ENCODE results near the gene NFE2.
"Not testable (repeated sequence)": the region's sequence is repeated elsewhere in the genome, so short reads cannot be mapped to it uniquely, and the experiment has no call there.

NFE2 gene

GRCh38 chr12:54306925-54307741, 6.3 kb upstream of the NFE2 start:
- DNase-seq (ENCODE audit: low spot score): no peak

GRCh38 chr12:54304187-54304810, 3.5 kb upstream of the NFE2 start:
- DNase-seq (ENCODE audit: low spot score): no peak

GRCh38 chr12:54303640-54304039, 2.8 kb upstream of the NFE2 start:
- DNase-seq (ENCODE audit: low spot score): no peak

- DNase-seq (ENCODE audit: low spot score): no peak
These were observed 723 bp upstream of the NFE2 start for GRCh38 chr12:54301428-54302048.

GRCh38 chr12:54300225-54300731, 537 bp downstream of the NFE2 start:
- DNase-seq (ENCODE audit: low spot score): no peak

- DNase-seq (ENCODE audit: low spot score): no peak
These were observed 1.1 kb downstream of the NFE2 start for GRCh38 chr12:54299515-54300224.

GRCh38 chr12:54298904-54299303, 1.9 kb downstream of the NFE2 start:
- DNase-seq (ENCODE audit: low spot score): no peak

GRCh38 chr12:54296393-54297099, 4.3 kb downstream of the NFE2 start:
- no peak for DNase-seq (ENCODE audit: low spot score)

- no peak for DNase-seq (ENCODE audit: low spot score)
These were observed 5.8 kb downstream of the NFE2 start for GRCh38 chr12:54294953-54295566.

- DNase-seq (ENCODE audit: low spot score): peak; percentile 83
These were observed 6.5 kb downstream of the NFE2 start for GRCh38 chr12:54294152-54294952.

GRCh38 chr12:54292931-54293241, 7.9 kb downstream of the NFE2 start:
- DNase-seq (ENCODE audit: low spot score): no peak

- no peak for DNase-seq (ENCODE audit: low spot score)
These were observed 8.5 kb downstream of the NFE2 start for GRCh38 chr12:54292083-54292930.

GRCh38 chr12:54287261-54288157, 13.3 kb downstream of the NFE2 start:
- DNase-seq (ENCODE audit: low spot score): no peak

GRCh38 chr12:54286042-54287030, 14.5 kb downstream of the NFE2 start:
- no peak for DNase-seq (ENCODE audit: low spot score)

GRCh38 chr12:54285150-54286041, 15.4 kb downstream of the NFE2 start:
- DNase-seq (ENCODE audit: low spot score): no peak

- DNase-seq (ENCODE audit: low spot score): not testable (repeated sequence)
These were observed 16.6 kb downstream of the NFE2 start for GRCh38 chr12:54284070-54284780.
